Measurements from ENCODE around the gene CORO2B. TPM values are rescaled to one million over a fixed set of nuclear protein-coding genes. Genes with fewer than 3 reads are reported as not detected.

The CORO2B gene
- total and polyA plus RNA-seq, 2 experiments from 2014 or later = 1.6 to 4.6 TPM

DNA sequence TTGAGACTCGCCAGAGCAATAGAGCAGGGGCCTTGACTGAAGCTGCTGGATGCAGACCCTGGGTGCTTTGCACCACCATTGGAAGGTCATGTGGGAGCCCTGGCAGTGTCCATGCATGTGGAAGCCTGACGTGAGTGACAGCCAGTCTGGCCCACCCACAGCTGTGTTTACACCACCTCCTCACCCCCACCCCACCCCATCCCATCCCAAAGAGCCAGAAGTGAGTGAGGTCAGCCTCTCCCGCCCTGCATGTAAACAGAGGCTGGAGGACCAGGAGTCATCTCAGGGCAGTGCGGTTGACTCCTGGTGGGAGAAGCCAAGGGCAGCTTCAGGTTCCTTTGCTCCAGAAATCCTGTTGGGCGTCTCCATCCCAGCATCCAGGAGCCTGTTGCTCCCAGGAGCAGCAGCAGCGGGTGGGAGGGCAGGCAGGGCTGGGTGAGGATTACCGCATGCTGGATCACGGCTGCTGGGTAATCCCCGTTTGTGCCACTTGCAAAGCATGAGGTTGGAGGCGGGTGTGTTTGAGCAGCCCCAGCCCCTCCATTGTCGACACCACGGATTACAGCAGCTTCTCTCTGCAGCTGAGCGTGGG is 44.6 kb downstream of the CORO2B start:
- peaks cover 17% of the 10 kb centered on the region for H3K4me1 Mint-ChIP-seq
- no peaks in the 10 kb centered on the region for H3K36me3 Mint-ChIP-seq (ENCODE audit: low read depth)
- Histone ChIP-seq H3K27ac (ENCODE audit: low read depth) (no peak overlapping the region), H4K20me1 (replicated peaks; ENCODE audit: insufficient read depth) (no peaks in the 10 kb centered on the region), H3K79me2 (replicated peaks; ENCODE audit: insufficient read depth) (no peaks in the 10 kb centered on the region), H2AFZ (no peak overlapping the region), H3K9me2 (ENCODE audit: insufficient read depth) (no peaks in the 10 kb centered on the region), H3F3A (replicated peaks; ENCODE audit: low read depth) (no peaks in the 10 kb centered on the region), H3K4me1 (ENCODE audit: insufficient read depth) (peaks cover 13% of the 10 kb centered on the region), H3K4me2 (no peak overlapping the region), H3K27me3 (ENCODE audit: insufficient read depth) (no peaks in the 10 kb centered on the region), H3K36me3 (ENCODE audit: insufficient read depth) (no peaks in the 10 kb centered on the region), H3K4me3 (no peak overlapping the region)
- TF ChIP-seq EZH2phosphoT487 (IDR thresholded peaks at IDR 0.05; ENCODE audit: unreplicated experiment) (no peak), STAT1 (IDR thresholded peaks at IDR 0.05; ENCODE audit: unreplicated experiment) (no peak), POLR2AphosphoS5 (IDR thresholded peaks at IDR 0.05; ENCODE audit: low read depth) (no peak), EZH2 (IDR thresholded peaks at IDR 0.05; ENCODE audit: low read depth, unreplicated experiment) (no peak), ZNF331 (CRISPR knock-in tag; IDR thresholded peaks at IDR 0.05; ENCODE audit: low read depth) (no peak), CREB1 (CRISPR knock-in tag; IDR thresholded peaks at IDR 0.05; ENCODE audit: low read depth) (no peak), ZNF114 (CRISPR knock-in tag; IDR thresholded peaks at IDR 0.05) (no peak), NANOG (IDR thresholded peaks at IDR 0.05; ENCODE audit: borderline replicate concordance) (no peak), JUNB (IDR thresholded peaks at IDR 0.05; ENCODE audit: unreplicated experiment) (no peak)
- TF ChIP-seq, protein P1, sequence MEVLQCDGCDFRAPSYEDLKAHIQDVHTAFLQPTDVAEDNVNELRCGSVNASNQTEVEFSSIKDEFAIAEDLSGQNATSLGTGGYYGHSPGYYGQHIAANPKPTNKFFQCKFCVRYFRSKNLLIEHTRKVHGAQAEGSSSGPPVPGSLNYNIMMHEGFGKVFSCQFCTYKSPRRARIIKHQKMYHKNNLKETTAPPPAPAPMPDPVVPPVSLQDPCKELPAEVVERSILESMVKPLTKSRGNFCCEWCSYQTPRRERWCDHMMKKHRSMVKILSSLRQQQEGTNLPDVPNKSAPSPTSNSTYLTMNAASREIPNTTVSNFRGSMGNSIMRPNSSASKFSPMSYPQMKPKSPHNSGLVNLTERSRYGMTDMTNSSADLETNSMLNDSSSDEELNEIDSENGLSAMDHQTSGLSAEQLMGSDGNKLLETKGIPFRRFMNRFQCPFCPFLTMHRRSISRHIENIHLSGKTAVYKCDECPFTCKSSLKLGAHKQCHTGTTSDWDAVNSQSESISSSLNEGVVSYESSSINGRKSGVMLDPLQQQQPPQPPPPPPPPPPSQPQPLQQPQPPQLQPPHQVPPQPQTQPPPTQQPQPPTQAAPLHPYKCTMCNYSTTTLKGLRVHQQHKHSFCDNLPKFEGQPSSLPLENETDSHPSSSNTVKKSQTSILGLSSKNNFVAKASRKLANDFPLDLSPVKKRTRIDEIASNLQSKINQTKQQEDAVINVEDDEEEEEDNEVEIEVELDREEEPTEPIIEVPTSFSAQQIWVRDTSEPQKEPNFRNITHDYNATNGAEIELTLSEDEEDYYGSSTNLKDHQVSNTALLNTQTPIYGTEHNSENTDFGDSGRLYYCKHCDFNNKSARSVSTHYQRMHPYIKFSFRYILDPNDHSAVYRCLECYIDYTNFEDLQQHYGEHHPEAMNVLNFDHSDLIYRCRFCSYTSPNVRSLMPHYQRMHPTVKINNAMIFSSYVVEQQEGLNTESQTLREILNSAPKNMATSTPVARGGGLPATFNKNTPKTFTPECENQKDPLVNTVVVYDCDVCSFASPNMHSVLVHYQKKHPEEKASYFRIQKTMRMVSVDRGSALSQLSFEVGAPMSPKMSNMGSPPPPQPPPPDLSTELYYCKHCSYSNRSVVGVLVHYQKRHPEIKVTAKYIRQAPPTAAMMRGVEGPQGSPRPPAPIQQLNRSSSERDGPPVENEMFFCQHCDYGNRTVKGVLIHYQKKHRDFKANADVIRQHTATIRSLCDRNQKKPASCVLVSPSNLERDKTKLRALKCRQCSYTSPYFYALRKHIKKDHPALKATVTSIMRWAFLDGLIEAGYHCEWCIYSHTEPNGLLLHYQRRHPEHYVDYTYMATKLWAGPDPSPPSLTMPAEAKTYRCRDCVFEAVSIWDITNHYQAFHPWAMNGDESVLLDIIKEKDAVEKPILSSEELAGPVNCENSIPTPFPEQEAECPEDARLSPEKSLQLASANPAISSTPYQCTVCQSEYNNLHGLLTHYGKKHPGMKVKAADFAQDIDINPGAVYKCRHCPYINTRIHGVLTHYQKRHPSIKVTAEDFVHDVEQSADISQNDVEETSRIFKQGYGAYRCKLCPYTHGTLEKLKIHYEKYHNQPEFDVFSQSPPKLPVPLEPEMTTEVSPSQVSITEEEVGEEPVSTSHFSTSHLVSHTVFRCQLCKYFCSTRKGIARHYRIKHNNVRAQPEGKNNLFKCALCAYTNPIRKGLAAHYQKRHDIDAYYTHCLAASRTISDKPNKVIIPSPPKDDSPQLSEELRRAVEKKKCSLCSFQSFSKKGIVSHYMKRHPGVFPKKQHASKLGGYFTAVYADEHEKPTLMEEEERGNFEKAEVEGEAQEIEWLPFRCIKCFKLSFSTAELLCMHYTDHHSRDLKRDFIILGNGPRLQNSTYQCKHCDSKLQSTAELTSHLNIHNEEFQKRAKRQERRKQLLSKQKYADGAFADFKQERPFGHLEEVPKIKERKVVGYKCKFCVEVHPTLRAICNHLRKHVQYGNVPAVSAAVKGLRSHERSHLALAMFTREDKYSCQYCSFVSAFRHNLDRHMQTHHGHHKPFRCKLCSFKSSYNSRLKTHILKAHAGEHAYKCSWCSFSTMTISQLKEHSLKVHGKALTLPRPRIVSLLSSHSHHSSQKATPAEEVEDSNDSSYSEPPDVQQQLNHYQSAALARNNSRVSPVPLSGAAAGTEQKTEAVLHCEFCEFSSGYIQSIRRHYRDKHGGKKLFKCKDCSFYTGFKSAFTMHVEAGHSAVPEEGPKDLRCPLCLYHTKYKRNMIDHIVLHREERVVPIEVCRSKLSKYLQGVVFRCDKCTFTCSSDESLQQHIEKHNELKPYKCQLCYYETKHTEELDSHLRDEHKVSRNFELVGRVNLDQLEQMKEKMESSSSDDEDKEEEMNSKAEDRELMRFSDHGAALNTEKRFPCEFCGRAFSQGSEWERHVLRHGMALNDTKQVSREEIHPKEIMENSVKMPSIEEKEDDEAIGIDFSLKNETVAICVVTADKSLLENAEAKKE (CRISPR knock-in tag; IDR thresholded peaks at IDR 0.05) = no peak
- TF ChIP-seq, protein P2, sequence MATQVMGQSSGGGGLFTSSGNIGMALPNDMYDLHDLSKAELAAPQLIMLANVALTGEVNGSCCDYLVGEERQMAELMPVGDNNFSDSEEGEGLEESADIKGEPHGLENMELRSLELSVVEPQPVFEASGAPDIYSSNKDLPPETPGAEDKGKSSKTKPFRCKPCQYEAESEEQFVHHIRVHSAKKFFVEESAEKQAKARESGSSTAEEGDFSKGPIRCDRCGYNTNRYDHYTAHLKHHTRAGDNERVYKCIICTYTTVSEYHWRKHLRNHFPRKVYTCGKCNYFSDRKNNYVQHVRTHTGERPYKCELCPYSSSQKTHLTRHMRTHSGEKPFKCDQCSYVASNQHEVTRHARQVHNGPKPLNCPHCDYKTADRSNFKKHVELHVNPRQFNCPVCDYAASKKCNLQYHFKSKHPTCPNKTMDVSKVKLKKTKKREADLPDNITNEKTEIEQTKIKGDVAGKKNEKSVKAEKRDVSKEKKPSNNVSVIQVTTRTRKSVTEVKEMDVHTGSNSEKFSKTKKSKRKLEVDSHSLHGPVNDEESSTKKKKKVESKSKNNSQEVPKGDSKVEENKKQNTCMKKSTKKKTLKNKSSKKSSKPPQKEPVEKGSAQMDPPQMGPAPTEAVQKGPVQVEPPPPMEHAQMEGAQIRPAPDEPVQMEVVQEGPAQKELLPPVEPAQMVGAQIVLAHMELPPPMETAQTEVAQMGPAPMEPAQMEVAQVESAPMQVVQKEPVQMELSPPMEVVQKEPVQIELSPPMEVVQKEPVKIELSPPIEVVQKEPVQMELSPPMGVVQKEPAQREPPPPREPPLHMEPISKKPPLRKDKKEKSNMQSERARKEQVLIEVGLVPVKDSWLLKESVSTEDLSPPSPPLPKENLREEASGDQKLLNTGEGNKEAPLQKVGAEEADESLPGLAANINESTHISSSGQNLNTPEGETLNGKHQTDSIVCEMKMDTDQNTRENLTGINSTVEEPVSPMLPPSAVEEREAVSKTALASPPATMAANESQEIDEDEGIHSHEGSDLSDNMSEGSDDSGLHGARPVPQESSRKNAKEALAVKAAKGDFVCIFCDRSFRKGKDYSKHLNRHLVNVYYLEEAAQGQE (IDR thresholded peaks at IDR 0.05; ENCODE audit: unreplicated experiment) = no peak
- TF ChIP-seq, protein P3, sequence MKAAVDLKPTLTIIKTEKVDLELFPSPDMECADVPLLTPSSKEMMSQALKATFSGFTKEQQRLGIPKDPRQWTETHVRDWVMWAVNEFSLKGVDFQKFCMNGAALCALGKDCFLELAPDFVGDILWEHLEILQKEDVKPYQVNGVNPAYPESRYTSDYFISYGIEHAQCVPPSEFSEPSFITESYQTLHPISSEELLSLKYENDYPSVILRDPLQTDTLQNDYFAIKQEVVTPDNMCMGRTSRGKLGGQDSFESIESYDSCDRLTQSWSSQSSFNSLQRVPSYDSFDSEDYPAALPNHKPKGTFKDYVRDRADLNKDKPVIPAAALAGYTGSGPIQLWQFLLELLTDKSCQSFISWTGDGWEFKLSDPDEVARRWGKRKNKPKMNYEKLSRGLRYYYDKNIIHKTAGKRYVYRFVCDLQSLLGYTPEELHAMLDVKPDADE (IDR thresholded peaks at IDR 0.05) = no peak
- TF ChIP-seq, protein P4, sequence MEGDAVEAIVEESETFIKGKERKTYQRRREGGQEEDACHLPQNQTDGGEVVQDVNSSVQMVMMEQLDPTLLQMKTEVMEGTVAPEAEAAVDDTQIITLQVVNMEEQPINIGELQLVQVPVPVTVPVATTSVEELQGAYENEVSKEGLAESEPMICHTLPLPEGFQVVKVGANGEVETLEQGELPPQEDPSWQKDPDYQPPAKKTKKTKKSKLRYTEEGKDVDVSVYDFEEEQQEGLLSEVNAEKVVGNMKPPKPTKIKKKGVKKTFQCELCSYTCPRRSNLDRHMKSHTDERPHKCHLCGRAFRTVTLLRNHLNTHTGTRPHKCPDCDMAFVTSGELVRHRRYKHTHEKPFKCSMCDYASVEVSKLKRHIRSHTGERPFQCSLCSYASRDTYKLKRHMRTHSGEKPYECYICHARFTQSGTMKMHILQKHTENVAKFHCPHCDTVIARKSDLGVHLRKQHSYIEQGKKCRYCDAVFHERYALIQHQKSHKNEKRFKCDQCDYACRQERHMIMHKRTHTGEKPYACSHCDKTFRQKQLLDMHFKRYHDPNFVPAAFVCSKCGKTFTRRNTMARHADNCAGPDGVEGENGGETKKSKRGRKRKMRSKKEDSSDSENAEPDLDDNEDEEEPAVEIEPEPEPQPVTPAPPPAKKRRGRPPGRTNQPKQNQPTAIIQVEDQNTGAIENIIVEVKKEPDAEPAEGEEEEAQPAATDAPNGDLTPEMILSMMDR (conservative IDR thresholded peaks at IDR 0.05; ENCODE audit: low read depth in 2 of 2) = no peak
- no peaks in the 10 kb centered on the region for H3K9me3 Mint-ChIP-seq
- H3K27ac Mint-ChIP-seq = no peak overlapping the region
- ATAC-seq = peak; percentile 40
- H3K4me3 Mint-ChIP-seq = no peak overlapping the region
- no peak for DNase-seq (ENCODE audit: low spot score)
- peaks cover 9% of the 10 kb centered on the region for H3K27me3 Mint-ChIP-seq (ENCODE audit: insufficient read depth, low read depth, poor library complexity)

Data from GM23338 (cell line).